ENCODE measurements around the gene NTRK2. TPM values are rescaled to one million over a fixed set of nuclear protein-coding genes. Genes with fewer than 3 reads are reported as not detected.

NTRK2 gene
- polyA plus RNA-seq, 1 donor (not counting 4 experiments of a cell fraction or from before 2014, with no cell fraction given), result 0.08 TPM

GRCh38 chr9:84758817-84759216, 89.3 kb downstream of the NTRK2 start:
- FAIRE-seq (peak; percentile 43), DNase-seq (ENCODE audit: low read depth, low spot score) (no peak)
- peak overlapping the region; percentile 14 for H2AFZ ChIP-seq (ENCODE audit: control insufficient read depth, low read length)
- H3K4me1 ChIP-seq (ENCODE audit: control insufficient read depth, extremely low read depth, insufficient read depth, low read length), result peaks cover 23% of the 10 kb centered on the region
- dilution Hi-C loops (cut with MboI; ENCODE audit: extremely low pct_ligation_motif_present, low sequenced_read_pairs), result no loop called here
- TF ChIP-seq, protein P1, sequence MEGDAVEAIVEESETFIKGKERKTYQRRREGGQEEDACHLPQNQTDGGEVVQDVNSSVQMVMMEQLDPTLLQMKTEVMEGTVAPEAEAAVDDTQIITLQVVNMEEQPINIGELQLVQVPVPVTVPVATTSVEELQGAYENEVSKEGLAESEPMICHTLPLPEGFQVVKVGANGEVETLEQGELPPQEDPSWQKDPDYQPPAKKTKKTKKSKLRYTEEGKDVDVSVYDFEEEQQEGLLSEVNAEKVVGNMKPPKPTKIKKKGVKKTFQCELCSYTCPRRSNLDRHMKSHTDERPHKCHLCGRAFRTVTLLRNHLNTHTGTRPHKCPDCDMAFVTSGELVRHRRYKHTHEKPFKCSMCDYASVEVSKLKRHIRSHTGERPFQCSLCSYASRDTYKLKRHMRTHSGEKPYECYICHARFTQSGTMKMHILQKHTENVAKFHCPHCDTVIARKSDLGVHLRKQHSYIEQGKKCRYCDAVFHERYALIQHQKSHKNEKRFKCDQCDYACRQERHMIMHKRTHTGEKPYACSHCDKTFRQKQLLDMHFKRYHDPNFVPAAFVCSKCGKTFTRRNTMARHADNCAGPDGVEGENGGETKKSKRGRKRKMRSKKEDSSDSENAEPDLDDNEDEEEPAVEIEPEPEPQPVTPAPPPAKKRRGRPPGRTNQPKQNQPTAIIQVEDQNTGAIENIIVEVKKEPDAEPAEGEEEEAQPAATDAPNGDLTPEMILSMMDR (optimal IDR thresholded peaks at IDR 0.05 in 1 of 3, IDR thresholded peaks at IDR 0.05 in 1 of 3, conservative IDR thresholded peaks at IDR 0.05 in 1 of 3; ENCODE audit: extremely low read depth in 1 of 3, insufficient read depth in 2 of 3, low read length in 3 of 3), result no peak
- TF ChIP-seq EZH2 (IDR thresholded peaks at IDR 0.05; ENCODE audit: low read length), result no peak
- no peak overlapping the region for H3K4me3 ChIP-seq (ENCODE audit: control insufficient read depth in 2 of 3, extremely low read depth in 1 of 3, insufficient read depth in 2 of 3, low read depth in 1 of 3, low read length in 3 of 3)
- peak overlapping the region; percentile 29 for H3K9ac ChIP-seq (ENCODE audit: control insufficient read depth, extremely low read depth, insufficient read depth, low read length)
- H3K79me2 ChIP-seq (ENCODE audit: control insufficient read depth, insufficient read depth, low read length), result no peaks in the 10 kb centered on the region
- peak overlapping the region; percentile 63 for H3K4me2 ChIP-seq (ENCODE audit: control insufficient read depth, extremely low read depth, insufficient read depth, low read depth, low read length)
- H3K36me3 ChIP-seq (ENCODE audit: control insufficient read depth in 2 of 2, extremely low read depth in 1 of 2, insufficient read depth in 2 of 2, low read length in 2 of 2), result no peaks in the 10 kb centered on the region
- H3K27me3 ChIP-seq (ENCODE audit: control insufficient read depth, extremely low read depth, insufficient read depth, low read length), result no peaks in the 10 kb centered on the region
- H3K9me1 ChIP-seq (ENCODE audit: control insufficient read depth, extremely low read depth, insufficient read depth, low read length), result no peaks in the 10 kb centered on the region
- H3K9me3 ChIP-seq (ENCODE audit: control insufficient read depth, low read depth, low read length), result no peaks in the 10 kb centered on the region
- H4K20me1 ChIP-seq (ENCODE audit: control insufficient read depth, extremely low read depth, insufficient read depth, low read length), result no peaks in the 10 kb centered on the region
- H3K27ac ChIP-seq (ENCODE audit: control insufficient read depth, insufficient read depth, low read length), result peak overlapping the region; percentile 67

GRCh38 chr9:84759300-84759750, 89.8 kb downstream of the NTRK2 start:
- no peak overlapping the region for H3K4me3 ChIP-seq (ENCODE audit: control insufficient read depth in 2 of 3, extremely low read depth in 1 of 3, insufficient read depth in 2 of 3, low read depth in 1 of 3, low read length in 3 of 3)
- H3K36me3 ChIP-seq (ENCODE audit: control insufficient read depth in 2 of 2, extremely low read depth in 1 of 2, insufficient read depth in 2 of 2, low read length in 2 of 2), result no peaks in the 10 kb centered on the region
- peak overlapping the region; percentile 51 for H3K9ac ChIP-seq (ENCODE audit: control insufficient read depth, extremely low read depth, insufficient read depth, low read length)
- H3K27me3 ChIP-seq (ENCODE audit: control insufficient read depth, extremely low read depth, insufficient read depth, low read length), result no peaks in the 10 kb centered on the region
- DNase-seq (ENCODE audit: low read depth, low spot score) (peak; percentile 30), FAIRE-seq (peak; percentile 97)
- H4K20me1 ChIP-seq (ENCODE audit: control insufficient read depth, extremely low read depth, insufficient read depth, low read length), result no peaks in the 10 kb centered on the region
- TF ChIP-seq, protein P1 (optimal IDR thresholded peaks at IDR 0.05 in 1 of 3, IDR thresholded peaks at IDR 0.05 in 1 of 3, conservative IDR thresholded peaks at IDR 0.05 in 1 of 3; ENCODE audit: extremely low read depth in 1 of 3, insufficient read depth in 2 of 3, low read length in 3 of 3), result no peak
- no peak for TF ChIP-seq EZH2 (IDR thresholded peaks at IDR 0.05; ENCODE audit: low read length)
- H3K79me2 ChIP-seq (ENCODE audit: control insufficient read depth, insufficient read depth, low read length), result no peaks in the 10 kb centered on the region
- peak overlapping the region; percentile 63 for H3K4me2 ChIP-seq (ENCODE audit: control insufficient read depth, extremely low read depth, insufficient read depth, low read depth, low read length)
- peak overlapping the region; percentile 14 for H2AFZ ChIP-seq (ENCODE audit: control insufficient read depth, low read length)
- peaks cover 22% of the 10 kb centered on the region for H3K4me1 ChIP-seq (ENCODE audit: control insufficient read depth, extremely low read depth, insufficient read depth, low read length)
- H3K9me1 ChIP-seq (ENCODE audit: control insufficient read depth, extremely low read depth, insufficient read depth, low read length), result no peaks in the 10 kb centered on the region
- no peaks in the 10 kb centered on the region for H3K9me3 ChIP-seq (ENCODE audit: control insufficient read depth, low read depth, low read length)
- dilution Hi-C loops (cut with MboI; ENCODE audit: extremely low pct_ligation_motif_present, low sequenced_read_pairs), result no loop called here
- H3K27ac ChIP-seq (ENCODE audit: control insufficient read depth, insufficient read depth, low read length), result peak overlapping the region; percentile 67
